Measurements from ENCODE around the gene PTPRD. TPM values are rescaled to one million over a fixed set of nuclear protein-coding genes. Genes with fewer than 3 reads are reported as not detected.

PTPRD gene
- total and polyA plus RNA-seq, 5 donors from 2014 or later: 0.47 TPM; not detected in 4

DNA sequence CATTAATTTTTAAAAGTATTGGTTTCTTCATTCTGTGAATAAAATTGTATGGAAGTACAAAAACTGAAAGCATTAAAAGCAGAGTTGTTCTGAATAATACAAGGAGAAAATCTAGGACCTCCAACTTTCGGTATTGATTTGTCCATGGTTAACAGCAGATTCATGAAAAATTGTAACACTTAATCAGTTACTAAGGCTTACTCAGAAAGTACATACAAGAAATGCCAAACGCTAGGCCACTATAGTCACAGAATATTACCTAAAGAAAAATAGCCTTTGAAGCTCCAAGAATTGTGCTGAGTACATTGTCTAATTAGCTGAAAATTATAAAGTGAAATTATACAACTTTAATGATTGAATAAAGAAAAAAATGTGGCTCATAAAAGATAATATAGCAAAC lies 271.7 kb downstream of the PTPRD start:
- H3K36me3 ChIP-seq (ENCODE audit: control insufficient read depth, insufficient read depth, low read length): no peaks in the 10 kb centered on the region
- Mint-ChIP-seq H3K4me1 (no peaks in the 10 kb centered on the region), H3K4me3 (no peak overlapping the region), H3K36me3 (no peaks in the 10 kb centered on the region), H3K9me3 (peaks cover 3 to 23% (median 12%) of the 10 kb centered on the region in 7 donors), H3K27me3 (no peaks in the 10 kb centered on the region), H3K27ac (no peak overlapping the region)
- ATAC-seq (ENCODE audit: low read depth in 2 of 2) (no peak), DNase-seq (no peak)
- no peak overlapping the region for H3K27ac ChIP-seq (ENCODE audit: insufficient read depth, low read length, poor library complexity, severe bottlenecking)
- H3K27me3 ChIP-seq (ENCODE audit: control insufficient read depth, insufficient read depth, low read length): no peaks in the 10 kb centered on the region
- no peak overlapping the region for H3K4me3 ChIP-seq (ENCODE audit: low read depth, low read length)
- no peaks in the 10 kb centered on the region for H3K4me1 ChIP-seq (ENCODE audit: control insufficient read depth, insufficient read depth, low read length, poor library complexity, severe bottlenecking)
- H3K9me3 ChIP-seq (ENCODE audit: control insufficient read depth in 2 of 2, low read length in 2 of 2): peaks cover 0 to 3% of the 10 kb centered on the region in 2 experiments

DNA sequence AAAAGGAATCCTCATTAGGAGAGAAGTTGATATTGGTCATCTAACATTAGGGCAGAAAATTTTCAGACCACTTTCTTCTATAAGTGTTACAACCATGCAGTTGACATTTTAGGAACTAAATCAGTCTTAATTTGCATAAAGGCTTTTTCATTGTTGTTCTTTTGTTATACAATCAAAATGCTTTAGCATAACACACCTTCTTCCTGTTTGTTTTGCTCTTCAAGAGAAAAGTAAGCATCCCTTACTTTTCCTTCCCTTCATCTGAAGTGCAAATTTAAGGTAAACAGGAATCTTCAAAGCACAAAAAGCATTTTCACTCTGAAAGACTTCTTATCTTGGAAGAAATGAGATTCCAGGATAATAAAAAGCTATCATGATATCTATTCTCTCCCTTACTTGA lies 273.6 kb downstream of the PTPRD start:
- Histone ChIP-seq H3K27ac (ENCODE audit: insufficient read depth, low read length, poor library complexity, severe bottlenecking) (no peak overlapping the region), H3K27me3 (ENCODE audit: control insufficient read depth, insufficient read depth, low read length) (no peaks in the 10 kb centered on the region), H3K36me3 (ENCODE audit: control insufficient read depth, insufficient read depth, low read length) (no peaks in the 10 kb centered on the region), H3K4me3 (ENCODE audit: low read depth, low read length) (no peak overlapping the region), H3K4me1 (ENCODE audit: control insufficient read depth, insufficient read depth, low read length, poor library complexity, severe bottlenecking) (no peaks in the 10 kb centered on the region), H3K9me3 (ENCODE audit: control insufficient read depth in 2 of 2, low read length in 2 of 2) (peaks cover 0 to 3% of the 10 kb centered on the region in 2 experiments)
- Mint-ChIP-seq H3K9me3 (peaks cover 4 to 20% (median 11%) of the 10 kb centered on the region in 7 donors), H3K36me3 (no peaks in the 10 kb centered on the region), H3K27me3 (no peaks in the 10 kb centered on the region), H3K4me3 (no peak overlapping the region), H3K4me1 (no peaks in the 10 kb centered on the region), H3K27ac (no peak overlapping the region)
- DNase-seq: no peak
- ATAC-seq (ENCODE audit: low read depth in 2 of 2): no peak

GRCh38 chr9:10331157-10331556 lies 281.6 kb downstream of the PTPRD start:
- Mint-ChIP-seq H3K4me1 (no peaks in the 10 kb centered on the region), H3K4me3 (no peak overlapping the region), H3K9me3 (peaks cover 0 to 10% (median 4%) of the 10 kb centered on the region in 7 donors), H3K36me3 (no peaks in the 10 kb centered on the region), H3K27me3 (no peaks in the 10 kb centered on the region), H3K27ac (no peak overlapping the region)
- Histone ChIP-seq H3K9me3 (ENCODE audit: control insufficient read depth in 2 of 2, low read length in 2 of 2) (no peaks in the 10 kb centered on the region), H3K27me3 (ENCODE audit: control insufficient read depth, insufficient read depth, low read length) (no peaks in the 10 kb centered on the region), H3K4me3 (ENCODE audit: low read depth, low read length) (no peak overlapping the region), H3K36me3 (ENCODE audit: control insufficient read depth, insufficient read depth, low read length) (no peaks in the 10 kb centered on the region), H3K27ac (ENCODE audit: insufficient read depth, low read length, poor library complexity, severe bottlenecking) (no peak overlapping the region), H3K4me1 (ENCODE audit: control insufficient read depth, insufficient read depth, low read length, poor library complexity, severe bottlenecking) (no peaks in the 10 kb centered on the region)
- no peak for DNase-seq
- no peak for ATAC-seq (ENCODE audit: low read depth in 2 of 2)

GRCh38 chr9:10282084-10282483 lies 330.7 kb downstream of the PTPRD start:
- no peak overlapping the region for H3K4me3 ChIP-seq (ENCODE audit: low read depth, low read length)
- Mint-ChIP-seq H3K27ac (no peak overlapping the region), H3K4me1 (no peaks in the 10 kb centered on the region), H3K36me3 (no peaks in the 10 kb centered on the region), H3K4me3 (no peak overlapping the region), H3K9me3 (peaks cover 0 to 14% (median 3%) of the 10 kb centered on the region in 7 donors), H3K27me3 (no peaks in the 10 kb centered on the region)
- DNase-seq: no peak
- no peaks in the 10 kb centered on the region for H3K36me3 ChIP-seq (ENCODE audit: control insufficient read depth, insufficient read depth, low read length)
- no peaks in the 10 kb centered on the region for H3K4me1 ChIP-seq (ENCODE audit: control insufficient read depth, insufficient read depth, low read length, poor library complexity, severe bottlenecking)
- peaks cover 0 to 5% of the 10 kb centered on the region in 2 experiments for H3K9me3 ChIP-seq (ENCODE audit: control insufficient read depth in 2 of 2, low read length in 2 of 2)
- no peak for ATAC-seq (ENCODE audit: low read depth in 2 of 2)
- H3K27me3 ChIP-seq (ENCODE audit: control insufficient read depth, insufficient read depth, low read length): no peaks in the 10 kb centered on the region
- no peak overlapping the region for H3K27ac ChIP-seq (ENCODE audit: insufficient read depth, low read length, poor library complexity, severe bottlenecking)

DNA sequence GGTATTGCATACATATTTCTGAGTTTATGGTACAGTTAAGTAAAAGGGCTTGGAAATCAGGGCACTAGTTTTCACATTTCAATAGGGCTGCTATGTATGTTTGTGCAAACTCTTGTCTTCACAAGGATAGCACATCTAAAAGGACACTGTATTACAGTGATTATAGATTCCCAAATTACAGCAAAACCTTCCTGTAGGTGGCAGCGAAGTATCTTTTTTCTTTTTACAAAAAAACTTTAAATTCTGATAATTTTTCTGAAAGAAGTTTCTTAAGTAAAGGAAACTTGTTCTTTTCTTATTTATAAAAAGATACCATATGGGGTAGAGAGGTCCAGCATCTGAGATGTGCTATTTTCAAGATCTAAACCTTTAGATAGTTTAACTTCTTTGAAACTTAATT lies 337.8 kb downstream of the PTPRD start:
- H3K9me3 ChIP-seq (ENCODE audit: control insufficient read depth in 2 of 2, low read length in 2 of 2): peaks cover 2 to 5% of the 10 kb centered on the region in 2 experiments
- no peak overlapping the region for H3K4me3 Mint-ChIP-seq
- DNase-seq: no peak
- no peak overlapping the region for H3K27ac ChIP-seq (ENCODE audit: insufficient read depth, low read length, poor library complexity, severe bottlenecking)
- no peaks in the 10 kb centered on the region for H3K4me1 ChIP-seq (ENCODE audit: control insufficient read depth, insufficient read depth, low read length, poor library complexity, severe bottlenecking)
- H3K27ac Mint-ChIP-seq: no peak overlapping the region
- H3K9me3 Mint-ChIP-seq: peaks cover 0 to 15% (median 3%) of the 10 kb centered on the region in 7 donors
- H3K36me3 ChIP-seq (ENCODE audit: control insufficient read depth, insufficient read depth, low read length): no peaks in the 10 kb centered on the region
- no peaks in the 10 kb centered on the region for H3K27me3 Mint-ChIP-seq
- no peak overlapping the region for H3K4me3 ChIP-seq (ENCODE audit: low read depth, low read length)
- no peaks in the 10 kb centered on the region for H3K36me3 Mint-ChIP-seq
- no peaks in the 10 kb centered on the region for H3K4me1 Mint-ChIP-seq
- no peaks in the 10 kb centered on the region for H3K27me3 ChIP-seq (ENCODE audit: control insufficient read depth, insufficient read depth, low read length)
- no peak for ATAC-seq (ENCODE audit: low read depth in 2 of 2)

DNA sequence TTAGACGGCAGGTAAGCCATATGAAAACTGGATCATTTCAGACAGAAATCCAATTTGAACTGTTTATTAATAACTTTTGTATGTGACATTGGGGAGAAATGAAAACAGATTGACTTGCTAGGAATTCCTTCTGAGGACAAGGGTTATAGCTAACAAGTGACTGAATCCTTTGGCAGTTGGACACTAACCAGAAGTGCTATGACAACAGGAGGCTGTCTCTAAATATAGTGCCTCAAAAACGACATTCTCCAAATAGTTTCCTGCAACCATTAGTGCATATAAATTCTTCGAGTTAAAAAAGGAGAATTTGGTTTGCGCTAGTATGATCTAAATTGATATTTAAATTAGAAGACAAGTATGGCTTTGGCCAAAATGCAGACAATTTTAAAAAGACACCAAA lies 338.6 kb downstream of the PTPRD start:
- H3K36me3 Mint-ChIP-seq: no peaks in the 10 kb centered on the region
- no peak for DNase-seq
- Histone ChIP-seq H3K4me3 (ENCODE audit: low read depth, low read length) (no peak overlapping the region), H3K27me3 (ENCODE audit: control insufficient read depth, insufficient read depth, low read length) (no peaks in the 10 kb centered on the region), H3K4me1 (ENCODE audit: control insufficient read depth, insufficient read depth, low read length, poor library complexity, severe bottlenecking) (no peaks in the 10 kb centered on the region), H3K36me3 (ENCODE audit: control insufficient read depth, insufficient read depth, low read length) (no peaks in the 10 kb centered on the region), H3K27ac (ENCODE audit: insufficient read depth, low read length, poor library complexity, severe bottlenecking) (no peak overlapping the region), H3K9me3 (ENCODE audit: control insufficient read depth in 2 of 2, low read length in 2 of 2) (peaks cover under 1 to 2% of the 10 kb centered on the region in 2 experiments)
- no peaks in the 10 kb centered on the region for H3K27me3 Mint-ChIP-seq
- no peaks in the 10 kb centered on the region for H3K4me1 Mint-ChIP-seq
- no peak overlapping the region for H3K4me3 Mint-ChIP-seq
- H3K9me3 Mint-ChIP-seq: peaks cover 0 to 10% (median 3%) of the 10 kb centered on the region in 7 donors
- no peak overlapping the region for H3K27ac Mint-ChIP-seq
- no peak for ATAC-seq (ENCODE audit: low read depth in 2 of 2)

- H3K27me3 Mint-ChIP-seq: no peaks in the 10 kb centered on the region
- H3K4me1 Mint-ChIP-seq: no peaks in the 10 kb centered on the region
- no peak overlapping the region for H3K4me3 Mint-ChIP-seq
- no peaks in the 10 kb centered on the region for H3K27me3 ChIP-seq (ENCODE audit: control insufficient read depth, insufficient read depth, low read length)
- H3K4me3 ChIP-seq (ENCODE audit: low read depth, low read length): no peak overlapping the region
- H3K27ac ChIP-seq (ENCODE audit: insufficient read depth, low read length, poor library complexity, severe bottlenecking): no peak overlapping the region
- no peaks in the 10 kb centered on the region for H3K36me3 ChIP-seq (ENCODE audit: control insufficient read depth, insufficient read depth, low read length)
- no peak for ATAC-seq (ENCODE audit: low read depth in 2 of 2)
- H3K9me3 Mint-ChIP-seq: peaks cover 0 to 14% (median 6%) of the 10 kb centered on the region in 7 donors
- no peak for DNase-seq
- H3K36me3 Mint-ChIP-seq: no peaks in the 10 kb centered on the region
- H3K27ac Mint-ChIP-seq: no peak overlapping the region
- H3K4me1 ChIP-seq (ENCODE audit: control insufficient read depth, insufficient read depth, low read length, poor library complexity, severe bottlenecking): no peaks in the 10 kb centered on the region
- peaks cover 0 to 4% of the 10 kb centered on the region in 2 experiments for H3K9me3 ChIP-seq (ENCODE audit: control insufficient read depth in 2 of 2, low read length in 2 of 2)
Measured at GRCh38 chr9:10272830-10273229, 340.0 kb downstream of the PTPRD start.
